Measurements from ENCODE around the gene RPUSD3.
"Not testable (repeated sequence)": the region's sequence is repeated elsewhere in the genome, so short reads cannot be mapped to it uniquely, and the experiment has no call there.

RPUSD3 gene

GRCh38 chr3:9843715-9844438, at the start of gene RPUSD3:
Gene RPUSD3, minus strand, starts transcription at chr3:9844008. Its CDS starts 18 bp downstream, at chr3:9843990.
- peak; percentile 77 to 93 for DNase-seq

- no peak for DNase-seq
Observed at GRCh38 chr3:9891072-9891622, 47.3 kb upstream of the RPUSD3 start.

- DNase-seq: peak; percentile 57 to 86
Observed at GRCh38 chr3:9890249-9891071, 46.7 kb upstream of the RPUSD3 start, which contains the start of gene JAGN1. Gene JAGN1, plus strand, starts transcription at chr3:9890610. Its CDS starts 113 bp downstream, at chr3:9890723.

GRCh38 chr3:9889405-9889804, 45.6 kb upstream of the RPUSD3 start:
- DNase-seq: no peak

- DNase-seq: no peak
Observed at GRCh38 chr3:9888540-9888939, 44.7 kb upstream of the RPUSD3 start.

GRCh38 chr3:9887480-9887879, 43.7 kb upstream of the RPUSD3 start:
- DNase-seq: no peak

- no peak for DNase-seq
Observed at GRCh38 chr3:9886328-9886727, 42.5 kb upstream of the RPUSD3 start.

GRCh38 chr3:9884555-9885165, 40.9 kb upstream of the RPUSD3 start:
- peak; percentile 71 to 87 for DNase-seq

GRCh38 chr3:9883706-9884554, 40.1 kb upstream of the RPUSD3 start:
- no peak for DNase-seq

GRCh38 chr3:9881441-9881840, 37.6 kb upstream of the RPUSD3 start:
- DNase-seq: no peak

- DNase-seq: no peak
Observed at GRCh38 chr3:9879830-9880549, 36.2 kb upstream of the RPUSD3 start, which contains the start of gene CIDEC. Gene CIDEC, minus strand, starts transcription at chr3:9880253. Its CDS starts 1,767 bp downstream, at chr3:9878486.

- no peak for DNase-seq
Observed at GRCh38 chr3:9878700-9879099, 34.9 kb upstream of the RPUSD3 start.

- DNase-seq: no peak
Observed at GRCh38 chr3:9876991-9877390, 33.2 kb upstream of the RPUSD3 start.

GRCh38 chr3:9876255-9876654, 32.4 kb upstream of the RPUSD3 start:
- not testable (repeated sequence) for DNase-seq

- DNase-seq: no peak
Observed at GRCh38 chr3:9875448-9875847, 31.6 kb upstream of the RPUSD3 start.

- not testable (repeated sequence) for DNase-seq
Observed at GRCh38 chr3:9872067-9872466, 28.3 kb upstream of the RPUSD3 start.

- DNase-seq: no peak
Observed at GRCh38 chr3:9870978-9871377, 27.2 kb upstream of the RPUSD3 start.

- no peak for DNase-seq
Observed at GRCh38 chr3:9869955-9870354, 26.1 kb upstream of the RPUSD3 start.

- DNase-seq: no peak
Observed at GRCh38 chr3:9867106-9867505, 23.3 kb upstream of the RPUSD3 start.

GRCh38 chr3:9866639-9867038, 22.8 kb upstream of the RPUSD3 start:
- no peak for DNase-seq

- DNase-seq: not testable (repeated sequence)
Observed at GRCh38 chr3:9865125-9865637, 21.4 kb upstream of the RPUSD3 start.
